NCI-H1436 (cell line): ENCODE measurements around the gene OSER1.
"Not testable (repeated sequence)": the region's sequence is repeated elsewhere in the genome, so short reads cannot be mapped to it uniquely, and the experiment has no call there.

ENCODE experiments used
- DNase-seq: peaks from one replicate; lab custom pipeline; 2025; lab: John Stamatoyannopoulos, UW

The OSER1 gene

GRCh38 chr20:44200371-44200770, 10.2 kb downstream of the OSER1 start:
- DNase-seq: no peak

- no peak for DNase-seq
These were observed 10.7 kb downstream of the OSER1 start for GRCh38 chr20:44199877-44200276.

GRCh38 chr20:44198872-44199271, 11.7 kb downstream of the OSER1 start:
- no peak for DNase-seq

GRCh38 chr20:44196271-44196670, 14.3 kb downstream of the OSER1 start:
- DNase-seq: no peak

GRCh38 chr20:44195605-44196004, 15.0 kb downstream of the OSER1 start:
- no peak for DNase-seq

GRCh38 chr20:44193801-44194200, 16.8 kb downstream of the OSER1 start:
- DNase-seq: no peak

GRCh38 chr20:44191640-44192039, 18.9 kb downstream of the OSER1 start:
- not testable (repeated sequence) for DNase-seq

- peak; percentile 45 for DNase-seq
These were observed 20.2 kb downstream of the OSER1 start for GRCh38 chr20:44190197-44190852.

- no peak for DNase-seq
These were observed 21.8 kb downstream of the OSER1 start for GRCh38 chr20:44188752-44189151.

GRCh38 chr20:44187772-44188709, 22.5 kb downstream of the OSER1 start:
- DNase-seq: no peak

- DNase-seq: no peak
These were observed 23.4 kb downstream of the OSER1 start, which contains the start of gene JPH2 for GRCh38 chr20:44187054-44187771. Gene JPH2 (minus strand): TSS chr20:44187188. CDS start chr20:44186705, 483 bp downstream.

GRCh38 chr20:44186674-44187053, 23.9 kb downstream of the OSER1 start:
- no peak for DNase-seq

GRCh38 chr20:44186201-44186600, 24.4 kb downstream of the OSER1 start:
- DNase-seq: no peak

GRCh38 chr20:44185574-44185973, 25.0 kb downstream of the OSER1 start:
- no peak for DNase-seq

GRCh38 chr20:44183282-44183681, 27.3 kb downstream of the OSER1 start:
- no peak for DNase-seq

GRCh38 chr20:44182863-44183262, 27.7 kb downstream of the OSER1 start:
- DNase-seq: no peak

GRCh38 chr20:44182135-44182765, 28.3 kb downstream of the OSER1 start:
- no peak for DNase-seq

- no peak for DNase-seq
These were observed 29.0 kb downstream of the OSER1 start for GRCh38 chr20:44181611-44182010.

- no peak for DNase-seq
These were observed 29.8 kb downstream of the OSER1 start for GRCh38 chr20:44180814-44181213.

- DNase-seq: no peak
These were observed 33.6 kb downstream of the OSER1 start for GRCh38 chr20:44176833-44177534.

- DNase-seq: no peak
These were observed 35.4 kb downstream of the OSER1 start for GRCh38 chr20:44174996-44175765.
